HEK293 (cell line): ENCODE results near the gene CTTN.

Experiments
- KLF16 ChIP-seq: fragments of 450-650 bp; formaldehyde crosslinking; IDR thresholded peaks from 2 replicates; pipeline ENCODE4 v1.5.1; 2017; ENCODE audit warnings: missing biosample characterization, missing genetic modification characterization
- ZSCAN18 ChIP-seq: fragments of 450-650 bp; formaldehyde crosslinking; IDR thresholded peaks from 2 replicates; pipeline ENCODE4 v1.5.1; 2016; ENCODE audit warnings: missing biosample characterization, missing genetic modification characterization

DNA sequence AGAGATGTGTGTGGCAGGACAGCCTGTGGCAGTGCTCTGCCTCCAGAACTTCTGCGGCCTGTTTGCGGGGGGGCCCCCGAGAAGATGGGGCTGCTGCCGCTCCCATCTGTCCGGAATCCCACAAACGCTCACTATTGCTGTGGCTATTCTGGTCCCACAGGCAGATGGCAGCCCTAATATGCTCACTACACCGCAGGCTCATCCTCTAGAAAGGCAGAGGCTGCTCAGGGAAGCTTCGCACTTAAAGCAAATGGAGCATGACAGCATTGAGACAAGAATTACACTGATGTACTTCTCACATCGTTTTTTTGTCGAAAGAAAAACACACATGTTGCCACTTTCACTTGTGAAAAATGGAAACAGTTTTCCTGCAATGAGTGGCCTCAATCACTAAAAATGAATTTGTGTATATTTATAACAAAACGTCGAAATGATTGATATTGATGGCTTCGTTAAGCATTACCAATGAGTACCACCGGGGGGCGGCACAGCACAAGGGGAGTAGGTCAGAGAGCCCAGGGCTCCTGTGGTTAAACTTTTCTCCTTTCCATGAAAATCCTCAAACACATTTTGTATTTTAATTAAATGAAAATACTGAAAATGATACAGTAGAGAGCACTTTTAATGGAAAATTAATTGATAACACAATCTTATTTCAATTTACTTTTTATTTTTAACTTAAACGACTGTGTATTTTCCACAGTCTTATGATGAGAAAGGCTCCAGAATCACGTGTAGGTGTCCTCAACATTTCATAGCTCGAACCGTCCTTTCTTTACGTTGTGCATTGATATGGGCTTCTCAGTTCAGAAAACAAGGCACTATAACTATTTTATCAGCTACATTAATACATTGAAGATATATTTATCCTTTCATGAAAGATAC, 69.1 kb downstream of the CTTN start:
- no peak for TF ChIP-seq ZSCAN18 (tag by site-specific recombination)
- TF ChIP-seq KLF16 (tag by site-specific recombination): no peak
